ENCODE results near the gene ALDH7A1.
"Not testable (repeated sequence)": the region's sequence is repeated elsewhere in the genome, so short reads cannot be mapped to it uniquely, and the experiment has no call there.

The ALDH7A1 gene

GRCh38 chr5:126595486-126596083 is 566 bp upstream of the ALDH7A1 start:
- no peak for DNase-seq (ENCODE audit: low read depth)

GRCh38 chr5:126591549-126591948 is 3.5 kb downstream of the ALDH7A1 start:
- no peak for DNase-seq (ENCODE audit: low read depth)

- no peak for DNase-seq (ENCODE audit: low read depth)
Observed at GRCh38 chr5:126589536-126590297, 5.3 kb downstream of the ALDH7A1 start.

GRCh38 chr5:126587551-126588390 is 7.2 kb downstream of the ALDH7A1 start:
- no peak for DNase-seq (ENCODE audit: low read depth)

GRCh38 chr5:126583761-126584160 is 11.3 kb downstream of the ALDH7A1 start:
- no peak for DNase-seq (ENCODE audit: low read depth)

- no peak for DNase-seq (ENCODE audit: low read depth)
Observed at GRCh38 chr5:126579716-126580115, 15.3 kb downstream of the ALDH7A1 start.

GRCh38 chr5:126577415-126577814 is 17.6 kb downstream of the ALDH7A1 start:
- no peak for DNase-seq (ENCODE audit: low read depth)

- DNase-seq (ENCODE audit: low read depth), result no peak
Observed at GRCh38 chr5:126576974-126577373, 18.0 kb downstream of the ALDH7A1 start.

- DNase-seq (ENCODE audit: low read depth), result no peak
Observed at GRCh38 chr5:126575644-126576043, 19.4 kb downstream of the ALDH7A1 start.

- DNase-seq (ENCODE audit: low read depth), result no peak
Observed at GRCh38 chr5:126568206-126568755, 26.7 kb downstream of the ALDH7A1 start.

GRCh38 chr5:126562823-126563222 is 32.2 kb downstream of the ALDH7A1 start:
- DNase-seq (ENCODE audit: low read depth), result no peak

- no peak for DNase-seq (ENCODE audit: low read depth)
Observed at GRCh38 chr5:126561908-126562307, 33.1 kb downstream of the ALDH7A1 start.

- DNase-seq (ENCODE audit: low read depth), result not testable (repeated sequence)
Observed at GRCh38 chr5:126555101-126555500, 39.9 kb downstream of the ALDH7A1 start.

GRCh38 chr5:126552614-126553013 is 42.4 kb downstream of the ALDH7A1 start:
- peak; percentile 10 for DNase-seq (ENCODE audit: low read depth)

GRCh38 chr5:126544087-126544740 is 50.8 kb downstream of the ALDH7A1 start:
- DNase-seq (ENCODE audit: low read depth), result peak; percentile 47

GRCh38 chr5:126543660-126544059 is 51.4 kb downstream of the ALDH7A1 start:
- DNase-seq (ENCODE audit: low read depth), result no peak

- no peak for DNase-seq (ENCODE audit: low read depth)
Observed at GRCh38 chr5:126543009-126543408, 52.0 kb downstream of the ALDH7A1 start.

- DNase-seq (ENCODE audit: low read depth), result no peak
Observed at GRCh38 chr5:126542441-126542840, 52.6 kb downstream of the ALDH7A1 start.

- no peak for DNase-seq (ENCODE audit: low read depth)
Observed at GRCh38 chr5:126540631-126541030, 54.4 kb downstream of the ALDH7A1 start.

- no peak for DNase-seq (ENCODE audit: low read depth)
Observed at GRCh38 chr5:126538579-126538978, 56.4 kb downstream of the ALDH7A1 start.

GRCh38 chr5:126536874-126537273 is 58.1 kb downstream of the ALDH7A1 start:
- no peak for DNase-seq (ENCODE audit: low read depth)
